Stimulated activated CD4-positive, alpha-beta T cell treated with anti-CD3 and anti-CD28 coated beads, Interleukin-2, amount 100 ng/mL, for 24 hours (primary cell): ENCODE results near the gene IRF2BP2.

ENCODE experiments used
- DNase-seq, 2 donors: peaks; one replicate each; pipeline ENCODE4 v3.0.0-alpha.2; 2020

IRF2BP2 gene

GRCh38 chr1:234582681-234583301 lies 27.2 kb downstream of the IRF2BP2 start:
- no peak for DNase-seq

- DNase-seq, result no peak
Measured at GRCh38 chr1:234582186-234582585, 27.8 kb downstream of the IRF2BP2 start.

GRCh38 chr1:234581063-234581714 lies 28.8 kb downstream of the IRF2BP2 start:
- no peak for DNase-seq

GRCh38 chr1:234579967-234580366 lies 30.0 kb downstream of the IRF2BP2 start:
- no peak for DNase-seq

GRCh38 chr1:234578735-234579134 lies 31.2 kb downstream of the IRF2BP2 start:
- no peak for DNase-seq

- DNase-seq, result no peak
Measured at GRCh38 chr1:234578087-234578486, 31.9 kb downstream of the IRF2BP2 start.

- no peak for DNase-seq
Measured at GRCh38 chr1:234573711-234574299, 36.2 kb downstream of the IRF2BP2 start.

- DNase-seq, result no peak
Measured at GRCh38 chr1:234572966-234573365, 37.0 kb downstream of the IRF2BP2 start.

GRCh38 chr1:234571702-234572101 lies 38.3 kb downstream of the IRF2BP2 start:
- DNase-seq, result no peak

GRCh38 chr1:234570329-234571120 lies 39.5 kb downstream of the IRF2BP2 start:
- DNase-seq, result no peak

- no peak for DNase-seq
Measured at GRCh38 chr1:234568345-234568744, 41.6 kb downstream of the IRF2BP2 start.

GRCh38 chr1:234565132-234565531 lies 44.8 kb downstream of the IRF2BP2 start:
- DNase-seq, result no peak

GRCh38 chr1:234564035-234565029 lies 45.6 kb downstream of the IRF2BP2 start:
- no peak for DNase-seq

- no peak for DNase-seq
Measured at GRCh38 chr1:234562334-234562733, 47.6 kb downstream of the IRF2BP2 start.

GRCh38 chr1:234561319-234561718 lies 48.7 kb downstream of the IRF2BP2 start:
- DNase-seq, result no peak

- no peak for DNase-seq
Measured at GRCh38 chr1:234559902-234560676, 49.9 kb downstream of the IRF2BP2 start.

- no peak for DNase-seq
Measured at GRCh38 chr1:234559152-234559901, 50.7 kb downstream of the IRF2BP2 start.

- DNase-seq, result no peak
Measured at GRCh38 chr1:234558330-234558836, 51.6 kb downstream of the IRF2BP2 start.

- DNase-seq, result no peak
Measured at GRCh38 chr1:234556245-234556943, 53.6 kb downstream of the IRF2BP2 start.
